Esophagus squamous epithelium (tissue), 4 donors: ENCODE measurements around the gene POMP.

Experiments used
- POLR2A ChIP-seq, 4 donors: fragments of 450-650 bp; IDR thresholded peaks; one replicate each; pipeline ENCODE4 v1.6.1; 2017; ENCODE audit warnings: antibody characterized with exemption in 4 of 4, mild to moderate bottlenecking in 4 of 4, moderate library complexity in 3 of 4
- TF ChIP-seq, protein P1 (sequence below), 6 experiments: fragments of 450-650 bp in 4 of 6; fragments of 200-600 bp in 2 of 6; sonication (generic) in 2 of 6; IDR thresholded peaks; one replicate each; pipeline ENCODE4 v1.5.1; 2016 to 2019; ENCODE audit warnings: antibody characterized with exemption in 6 of 6, mild to moderate bottlenecking in 4 of 6, moderate library complexity in 4 of 6

DNA sequence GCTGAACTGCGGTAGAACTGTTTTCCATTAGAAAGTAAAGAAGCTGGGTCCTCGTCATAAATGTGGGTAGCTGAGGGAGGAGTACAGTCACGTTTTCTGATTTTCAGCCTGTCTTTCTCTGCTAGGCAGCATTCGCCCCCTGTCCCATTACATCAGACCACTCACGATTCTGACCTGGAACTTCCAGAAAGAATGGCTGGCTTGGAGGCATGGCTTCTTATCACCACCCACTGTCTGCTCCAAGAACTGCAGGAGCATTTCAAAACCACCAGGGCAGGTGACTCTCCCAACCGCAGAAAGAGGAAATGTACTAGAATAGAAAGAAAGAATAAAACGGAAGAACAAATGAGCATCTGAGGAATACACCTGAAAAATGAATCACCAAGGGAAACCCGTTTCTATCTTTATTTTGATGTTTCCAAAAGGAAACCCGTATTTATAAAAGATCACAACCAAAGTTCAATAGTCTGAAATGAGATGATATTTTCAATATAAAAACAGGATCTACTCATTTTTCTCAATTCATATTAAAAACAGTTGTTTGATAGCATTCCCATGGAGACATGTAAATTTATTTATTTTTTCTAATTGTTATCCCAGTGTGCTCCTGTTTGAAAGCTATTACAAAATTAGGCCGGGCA is 22.1 kb upstream of the POMP start:
- TF ChIP-seq, protein P1, sequence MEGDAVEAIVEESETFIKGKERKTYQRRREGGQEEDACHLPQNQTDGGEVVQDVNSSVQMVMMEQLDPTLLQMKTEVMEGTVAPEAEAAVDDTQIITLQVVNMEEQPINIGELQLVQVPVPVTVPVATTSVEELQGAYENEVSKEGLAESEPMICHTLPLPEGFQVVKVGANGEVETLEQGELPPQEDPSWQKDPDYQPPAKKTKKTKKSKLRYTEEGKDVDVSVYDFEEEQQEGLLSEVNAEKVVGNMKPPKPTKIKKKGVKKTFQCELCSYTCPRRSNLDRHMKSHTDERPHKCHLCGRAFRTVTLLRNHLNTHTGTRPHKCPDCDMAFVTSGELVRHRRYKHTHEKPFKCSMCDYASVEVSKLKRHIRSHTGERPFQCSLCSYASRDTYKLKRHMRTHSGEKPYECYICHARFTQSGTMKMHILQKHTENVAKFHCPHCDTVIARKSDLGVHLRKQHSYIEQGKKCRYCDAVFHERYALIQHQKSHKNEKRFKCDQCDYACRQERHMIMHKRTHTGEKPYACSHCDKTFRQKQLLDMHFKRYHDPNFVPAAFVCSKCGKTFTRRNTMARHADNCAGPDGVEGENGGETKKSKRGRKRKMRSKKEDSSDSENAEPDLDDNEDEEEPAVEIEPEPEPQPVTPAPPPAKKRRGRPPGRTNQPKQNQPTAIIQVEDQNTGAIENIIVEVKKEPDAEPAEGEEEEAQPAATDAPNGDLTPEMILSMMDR (IDR thresholded peaks at IDR 0.05) = peak; percentile 32 to 88 (median 76)
- no peak for TF ChIP-seq POLR2A (IDR thresholded peaks at IDR 0.05)
